HG03442 (cell line): ENCODE results near the gene LIMK2.
"Not testable (repeated sequence)": the region's sequence is repeated elsewhere in the genome, so short reads cannot be mapped to it uniquely, and the experiment has no call there.

Experiments
- ATAC-seq: cut with Tn5 transposase; IDR thresholded peaks from one replicate; pipeline ENCODE4 v1.9.1; 2021; ENCODE audit warnings: mild to moderate bottlenecking, moderate library complexity; ENCODE audit not compliant: unreplicated experiment

LIMK2 gene

GRCh38 chr22:31210556-31211421, 1.3 kb upstream of the LIMK2 start:
- ATAC-seq = no peak

- no peak for ATAC-seq
Measured at GRCh38 chr22:31211482-31211861, 626 bp upstream of the LIMK2 start.

- no peak for ATAC-seq
Measured at GRCh38 chr22:31212783-31213629, 908 bp downstream of the LIMK2 start.

GRCh38 chr22:31215018-31215535, 3.0 kb downstream of the LIMK2 start:
- no peak for ATAC-seq

- ATAC-seq = no peak
Measured at GRCh38 chr22:31218565-31219262, 6.6 kb downstream of the LIMK2 start.

GRCh38 chr22:31221084-31221483, 9.0 kb downstream of the LIMK2 start:
- ATAC-seq = no peak

- no peak for ATAC-seq
Measured at GRCh38 chr22:31222736-31223135, 10.6 kb downstream of the LIMK2 start.

- no peak for ATAC-seq
Measured at GRCh38 chr22:31223786-31224191, 11.7 kb downstream of the LIMK2 start.

GRCh38 chr22:31224691-31225090, 12.6 kb downstream of the LIMK2 start:
- ATAC-seq = not testable (repeated sequence)

- ATAC-seq = no peak
Measured at GRCh38 chr22:31227186-31227585, 15.1 kb downstream of the LIMK2 start.

GRCh38 chr22:31229402-31230079, 17.4 kb downstream of the LIMK2 start:
- no peak for ATAC-seq

GRCh38 chr22:31230155-31230870, 18.2 kb downstream of the LIMK2 start:
- ATAC-seq = no peak

GRCh38 chr22:31230871-31231621, 18.9 kb downstream of the LIMK2 start:
- ATAC-seq = no peak

- ATAC-seq = no peak
Measured at GRCh38 chr22:31233001-31233400, 20.9 kb downstream of the LIMK2 start.

GRCh38 chr22:31235081-31235480, 23.0 kb downstream of the LIMK2 start:
- no peak for ATAC-seq

GRCh38 chr22:31236044-31236443, 23.9 kb downstream of the LIMK2 start:
- ATAC-seq = not testable (repeated sequence)

- peak; percentile 38 for ATAC-seq
Measured at GRCh38 chr22:31238057-31238456, 26.0 kb downstream of the LIMK2 start.

- no peak for ATAC-seq
Measured at GRCh38 chr22:31239771-31240370, 27.8 kb downstream of the LIMK2 start.

GRCh38 chr22:31241200-31241599, 29.1 kb downstream of the LIMK2 start:
- ATAC-seq = no peak
